K562 (cell line): Measurements from ENCODE around the gene ZNF35. TPM values are rescaled to one million over a fixed set of nuclear protein-coding genes. Genes with fewer than 3 reads are reported as not detected.

ENCODE experiments used
- CAMTA2 ChIP-seq: fragments of 250-450 bp; sonication (Bioruptor Pico); conservative IDR thresholded peaks from 2 replicates; pipeline ENCODE4 v1.5.1; 2022
- CCNT2 ChIP-seq: IDR thresholded peaks from 2 replicates; pipeline ENCODE4 v1.6.1; 2011; ENCODE audit warnings: borderline replicate concordance, low read depth, mild to moderate bottlenecking, moderate library complexity, mixed read lengths, low read length; ENCODE audit not compliant: insufficient read length; ENCODE audit errors: extremely low read depth
- CREM ChIP-seq: IDR thresholded peaks from 2 replicates; pipeline ENCODE4 v1.6.1; 2014; ENCODE audit warnings: antibody characterized with exemption, low read depth
- NR4A1 ChIP-seq, 2 experiments: fragments of 250-450 bp in 1 of 2; fragments of 450-650 bp in 1 of 2; sonication (Bioruptor Pico) in 1 of 2; IDR thresholded peaks; 2 replicates each; pipeline versions ENCODE4 v1.4.0 to v1.6.1; 2016 to 2020; ENCODE audit warnings: mild to moderate bottlenecking in 2 of 2, missing compliant biosample characterization in 1 of 2, missing genetic modification characterization in 1 of 2, moderate library complexity in 1 of 2
- RAD21 ChIP-seq, 2 experiments: fragments of 250-450 bp in 1 of 2; fragments of 450-650 bp in 1 of 2; sonication (Bioruptor Pico) in 1 of 2; formaldehyde crosslinking in 1 of 2; IDR thresholded peaks in 1 of 2; conservative IDR thresholded peaks in 1 of 2; 2 replicates each; pipeline versions ENCODE4 v1.4.0 to v1.8.0; 2020 to 2022; ENCODE audit warnings: mild to moderate bottlenecking in 2 of 2, moderate library complexity in 1 of 2
- RBM15 ChIP-seq: fragments of 200-400 bp; formaldehyde crosslinking; IDR thresholded peaks from 2 replicates; pipeline ENCODE4 v1.6.1; 2018; ENCODE audit warnings: mild to moderate bottlenecking, low read length, moderate library complexity; ENCODE audit not compliant: insufficient read depth
- SETDB1 ChIP-seq: IDR thresholded peaks from one replicate; pipeline ENCODE4 v1.6.1; 2012; ENCODE audit warnings: low read length, control low read depth, inconsistent platforms
- SMARCB1 ChIP-seq: IDR thresholded peaks from 2 replicates; pipeline ENCODE4 v1.6.1; 2011; ENCODE audit warnings: improper control_type of control experiment, low read depth; ENCODE audit not compliant: insufficient read length
- ZNF197 ChIP-seq: fragments of 200-800 bp; sonication (Bioruptor generic); IDR thresholded peaks from 2 replicates; pipeline ENCODE4 v1.6.1; 2016; ENCODE audit warnings: low read depth, missing genetic modification characterization, missing compliant biosample characterization
- polyA plus RNA-seq, 8 experiments: library from polyadenylated mRNA; depleted of rRNA in 4 of 8; stranded (reverse) in 5 of 8; unstranded in 3 of 8; fragments of >200 nt; fragmentation: Nextera tagmentation in 2 of 8; fragmentation: Illumina TruSeq in 1 of 8; extraction: Ambion mirVana in 2 of 8; extraction: Trizol in 1 of 8; gene quantifications; 2 replicates each; pipeline versions ENCODE4 v1.2.1 to v1.2.3, GENCODE V29; 2011 to 2014; ENCODE audit warnings: inconsistent platforms in 1 of 8, missing spikeins in 1 of 8
- total RNA-seq, 7 experiments: library from RNA; depleted of rRNA in 6 of 7; stranded (reverse); fragments of >200 nt in 6 of 7; fragmentation: Illumina TruSeq in 2 of 7; extraction: Trizol in 2 of 7; gene quantifications; 2 replicates each; pipeline versions ENCODE4 v1.2.1 to v1.2.3, GENCODE V29; 2011 to 2021; ENCODE audit warnings: low replicate concordance in 1 of 7
- TF ChIP-seq, protein P1 (sequence below): IDR thresholded peaks from 2 replicates; pipeline ENCODE4 v1.6.1; 2016; ENCODE audit warnings: missing genetic modification characterization, missing compliant biosample characterization
- TF ChIP-seq, protein P2 (sequence below): fragments of 250-450 bp; sonication (Bioruptor Pico); IDR thresholded peaks from 2 replicates; pipeline ENCODE4 v1.8.0; 2021; ENCODE audit warnings: moderate library complexity, mild to moderate bottlenecking, inconsistent platforms
- TF ChIP-seq, protein P3 (sequence below): fragments of 450-650 bp; formaldehyde crosslinking; IDR thresholded peaks from 2 replicates; pipeline ENCODE4 v1.4.0; 2022; ENCODE audit warnings: missing genetic modification characterization
- TF ChIP-seq, protein P4 (sequence below), 3 experiments: fragments of 200-800 bp in 1 of 3; fragments of 250-450 bp in 1 of 3; fragments of 450-650 bp in 1 of 3; sonication (Bioruptor Pico) in 1 of 3; sonication (Bioruptor generic) in 1 of 3; formaldehyde crosslinking in 1 of 3; IDR thresholded peaks; 2 replicates each; pipeline versions ENCODE4 v1.6.1 to v1.8.0; 2016 to 2022; ENCODE audit warnings: mild to moderate bottlenecking in 2 of 3, missing genetic modification characterization in 2 of 3, missing compliant biosample characterization in 1 of 3, moderate library complexity in 1 of 3
- TF ChIP-seq, protein P5 (sequence below): fragments of 450-650 bp; IDR thresholded peaks from 2 replicates; pipeline ENCODE4 v1.6.1; 2017; ENCODE audit warnings: mild to moderate bottlenecking, moderate library complexity

ZNF35 gene
- total and polyA plus RNA-seq, 9 of the 15 experiments (the other 6 are each of a cell fraction or from before 2014, with no cell fraction given), result 8.0 to 18.2 (median 14.8) TPM

DNA sequence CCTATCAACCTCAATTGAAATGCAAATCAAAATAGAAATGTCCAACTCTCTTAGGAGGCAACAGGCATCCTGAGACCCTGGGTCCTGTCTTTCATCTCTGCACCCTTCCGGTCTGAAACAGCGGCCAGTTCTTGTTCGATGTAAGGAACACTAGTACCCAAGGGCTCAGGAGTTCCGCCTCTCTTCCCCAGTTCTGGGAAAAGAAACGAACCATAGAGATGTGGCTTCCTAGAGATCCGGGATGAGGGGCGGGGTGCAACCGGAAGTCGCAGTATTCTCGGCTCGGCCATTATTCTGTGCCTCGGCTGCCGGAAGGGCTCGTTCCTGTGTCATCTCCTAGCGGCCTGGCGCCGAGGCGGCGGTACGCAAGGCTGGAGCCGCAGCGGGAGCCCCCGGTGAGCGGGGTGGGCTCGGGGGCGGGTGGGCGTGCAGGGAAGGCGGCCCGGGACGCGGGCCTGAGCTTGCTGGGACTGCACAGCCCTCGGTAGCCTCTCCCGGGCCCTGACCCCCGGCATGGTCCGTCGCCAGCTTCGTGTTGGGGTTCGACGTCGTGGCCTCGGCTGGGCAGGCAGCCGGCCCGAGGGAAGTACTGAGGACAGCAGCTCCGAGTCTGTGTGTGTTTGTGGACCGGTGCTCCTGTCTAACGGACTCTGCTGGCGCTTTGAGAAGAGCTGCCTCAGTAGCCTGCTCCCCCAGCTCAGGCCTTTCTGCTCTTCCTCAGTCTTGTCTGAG, 23.6 kb upstream of the ZNF35 start, which contains the start of gene ZNF197 (continued):
- TF ChIP-seq, protein P1, sequence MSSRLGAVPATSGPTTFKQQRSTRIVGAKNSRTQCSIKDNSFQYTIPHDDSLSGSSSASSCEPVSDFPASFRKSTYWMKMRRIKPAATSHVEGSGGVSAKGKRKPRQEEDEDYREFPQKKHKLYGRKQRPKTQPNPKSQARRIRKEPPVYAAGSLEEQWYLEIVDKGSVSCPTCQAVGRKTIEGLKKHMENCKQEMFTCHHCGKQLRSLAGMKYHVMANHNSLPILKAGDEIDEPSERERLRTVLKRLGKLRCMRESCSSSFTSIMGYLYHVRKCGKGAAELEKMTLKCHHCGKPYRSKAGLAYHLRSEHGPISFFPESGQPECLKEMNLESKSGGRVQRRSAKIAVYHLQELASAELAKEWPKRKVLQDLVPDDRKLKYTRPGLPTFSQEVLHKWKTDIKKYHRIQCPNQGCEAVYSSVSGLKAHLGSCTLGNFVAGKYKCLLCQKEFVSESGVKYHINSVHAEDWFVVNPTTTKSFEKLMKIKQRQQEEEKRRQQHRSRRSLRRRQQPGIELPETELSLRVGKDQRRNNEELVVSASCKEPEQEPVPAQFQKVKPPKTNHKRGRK, result no peak
- TF ChIP-seq, protein P2, sequence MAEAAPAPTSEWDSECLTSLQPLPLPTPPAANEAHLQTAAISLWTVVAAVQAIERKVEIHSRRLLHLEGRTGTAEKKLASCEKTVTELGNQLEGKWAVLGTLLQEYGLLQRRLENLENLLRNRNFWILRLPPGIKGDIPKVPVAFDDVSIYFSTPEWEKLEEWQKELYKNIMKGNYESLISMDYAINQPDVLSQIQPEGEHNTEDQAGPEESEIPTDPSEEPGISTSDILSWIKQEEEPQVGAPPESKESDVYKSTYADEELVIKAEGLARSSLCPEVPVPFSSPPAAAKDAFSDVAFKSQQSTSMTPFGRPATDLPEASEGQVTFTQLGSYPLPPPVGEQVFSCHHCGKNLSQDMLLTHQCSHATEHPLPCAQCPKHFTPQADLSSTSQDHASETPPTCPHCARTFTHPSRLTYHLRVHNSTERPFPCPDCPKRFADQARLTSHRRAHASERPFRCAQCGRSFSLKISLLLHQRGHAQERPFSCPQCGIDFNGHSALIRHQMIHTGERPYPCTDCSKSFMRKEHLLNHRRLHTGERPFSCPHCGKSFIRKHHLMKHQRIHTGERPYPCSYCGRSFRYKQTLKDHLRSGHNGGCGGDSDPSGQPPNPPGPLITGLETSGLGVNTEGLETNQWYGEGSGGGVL, result no peak
- TF ChIP-seq, protein P3, sequence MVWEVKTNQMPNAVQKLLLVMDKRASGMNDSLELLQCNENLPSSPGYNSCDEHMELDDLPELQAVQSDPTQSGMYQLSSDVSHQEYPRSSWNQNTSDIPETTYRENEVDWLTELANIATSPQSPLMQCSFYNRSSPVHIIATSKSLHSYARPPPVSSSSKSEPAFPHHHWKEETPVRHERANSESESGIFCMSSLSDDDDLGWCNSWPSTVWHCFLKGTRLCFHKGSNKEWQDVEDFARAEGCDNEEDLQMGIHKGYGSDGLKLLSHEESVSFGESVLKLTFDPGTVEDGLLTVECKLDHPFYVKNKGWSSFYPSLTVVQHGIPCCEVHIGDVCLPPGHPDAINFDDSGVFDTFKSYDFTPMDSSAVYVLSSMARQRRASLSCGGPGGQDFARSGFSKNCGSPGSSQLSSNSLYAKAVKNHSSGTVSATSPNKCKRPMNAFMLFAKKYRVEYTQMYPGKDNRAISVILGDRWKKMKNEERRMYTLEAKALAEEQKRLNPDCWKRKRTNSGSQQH (CRISPR knock-in tag), result no peak
- TF ChIP-seq, protein P4, sequence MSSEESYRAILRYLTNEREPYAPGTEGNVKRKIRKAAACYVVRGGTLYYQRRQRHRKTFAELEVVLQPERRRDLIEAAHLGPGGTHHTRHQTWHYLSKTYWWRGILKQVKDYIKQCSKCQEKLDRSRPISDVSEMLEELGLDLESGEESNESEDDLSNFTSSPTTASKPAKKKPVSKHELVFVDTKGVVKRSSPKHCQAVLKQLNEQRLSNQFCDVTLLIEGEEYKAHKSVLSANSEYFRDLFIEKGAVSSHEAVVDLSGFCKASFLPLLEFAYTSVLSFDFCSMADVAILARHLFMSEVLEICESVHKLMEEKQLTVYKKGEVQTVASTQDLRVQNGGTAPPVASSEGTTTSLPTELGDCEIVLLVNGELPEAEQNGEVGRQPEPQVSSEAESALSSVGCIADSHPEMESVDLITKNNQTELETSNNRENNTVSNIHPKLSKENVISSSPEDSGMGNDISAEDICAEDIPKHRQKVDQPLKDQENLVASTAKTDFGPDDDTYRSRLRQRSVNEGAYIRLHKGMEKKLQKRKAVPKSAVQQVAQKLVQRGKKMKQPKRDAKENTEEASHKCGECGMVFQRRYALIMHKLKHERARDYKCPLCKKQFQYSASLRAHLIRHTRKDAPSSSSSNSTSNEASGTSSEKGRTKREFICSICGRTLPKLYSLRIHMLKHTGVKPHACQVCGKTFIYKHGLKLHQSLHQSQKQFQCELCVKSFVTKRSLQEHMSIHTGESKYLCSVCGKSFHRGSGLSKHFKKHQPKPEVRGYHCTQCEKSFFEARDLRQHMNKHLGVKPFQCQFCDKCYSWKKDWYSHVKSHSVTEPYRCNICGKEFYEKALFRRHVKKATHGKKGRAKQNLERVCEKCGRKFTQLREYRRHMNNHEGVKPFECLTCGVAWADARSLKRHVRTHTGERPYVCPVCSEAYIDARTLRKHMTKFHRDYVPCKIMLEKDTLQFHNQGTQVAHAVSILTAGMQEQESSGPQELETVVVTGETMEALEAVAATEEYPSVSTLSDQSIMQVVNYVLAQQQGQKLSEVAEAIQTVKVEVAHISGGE (CRISPR knock-in tag; IDR thresholded peaks at IDR 0.05), result peak in 2 of 3 experiments; percentile 83 to 97; a peak in 4 of 6 replicates
- TF ChIP-seq NR4A1 (CRISPR knock-in tag; IDR thresholded peaks at IDR 0.05), result 0 out of 2 replicates have a peak, but pooled peaks have one; percentile 8
- TF ChIP-seq NR4A1 (tag; IDR thresholded peaks at IDR 0.05), result no peak
- TF ChIP-seq RBM15, result no peak
- no peak for TF ChIP-seq SMARCB1
- TF ChIP-seq ZNF197 (CRISPR knock-in tag), result no peak
- TF ChIP-seq CCNT2, result peak; percentile 34
- TF ChIP-seq, protein P5, sequence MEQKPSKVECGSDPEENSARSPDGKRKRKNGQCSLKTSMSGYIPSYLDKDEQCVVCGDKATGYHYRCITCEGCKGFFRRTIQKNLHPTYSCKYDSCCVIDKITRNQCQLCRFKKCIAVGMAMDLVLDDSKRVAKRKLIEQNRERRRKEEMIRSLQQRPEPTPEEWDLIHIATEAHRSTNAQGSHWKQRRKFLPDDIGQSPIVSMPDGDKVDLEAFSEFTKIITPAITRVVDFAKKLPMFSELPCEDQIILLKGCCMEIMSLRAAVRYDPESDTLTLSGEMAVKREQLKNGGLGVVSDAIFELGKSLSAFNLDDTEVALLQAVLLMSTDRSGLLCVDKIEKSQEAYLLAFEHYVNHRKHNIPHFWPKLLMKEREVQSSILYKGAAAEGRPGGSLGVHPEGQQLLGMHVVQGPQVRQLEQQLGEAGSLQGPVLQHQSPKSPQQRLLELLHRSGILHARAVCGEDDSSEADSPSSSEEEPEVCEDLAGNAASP, result no peak
- TF ChIP-seq CREM, result peak; percentile 90
- TF ChIP-seq RAD21 (CRISPR knock-in tag; conservative IDR thresholded peaks at IDR 0.05 in 1 of 2, IDR thresholded peaks at IDR 0.05 in 1 of 2), result no peak; a peak in 1 of 4 replicates
- no peak for TF ChIP-seq CAMTA2 (CRISPR knock-in tag)
- TF ChIP-seq SETDB1, result no peak
